Progenitor cell of endocrine pancreas (in vitro differentiated cells): ENCODE measurements around the gene RBM18. TPM values are rescaled to one million over a fixed set of nuclear protein-coding genes. Genes with fewer than 3 reads are reported as not detected.

Experiments used
- DNase-seq: peaks from one replicate; pipeline ENCODE4 v3.0.0; 2021; ENCODE audit warnings: low spot score; ENCODE audit not compliant: unreplicated experiment
- H3K27ac Mint-ChIP-seq: 2 replicates; pipeline ENCODE4 v1.8.0; 2021; ENCODE audit warnings: mild to moderate bottlenecking, moderate library complexity, mixed read lengths
- H3K27me3 Mint-ChIP-seq: 2 replicates; pipeline ENCODE4 v1.8.0; 2021; ENCODE audit warnings: mixed read lengths
- H3K36me3 Mint-ChIP-seq: 2 replicates; pipeline ENCODE4 v1.8.0; 2022; ENCODE audit warnings: mixed read lengths; ENCODE audit not compliant: insufficient read depth
- H3K4me1 Mint-ChIP-seq: 2 replicates; pipeline ENCODE4 v1.8.0; 2021; ENCODE audit warnings: low read depth, mixed read lengths
- H3K4me3 Mint-ChIP-seq: 2 replicates; pipeline ENCODE4 v1.8.0; 2021; ENCODE audit warnings: low read depth, mild to moderate bottlenecking, moderate library complexity, mixed read lengths
- H3K9me3 Mint-ChIP-seq: 2 replicates; pipeline ENCODE4 v1.8.0; 2021; ENCODE audit warnings: low read depth, mixed read lengths
- total RNA-seq: library from RNA; stranded (reverse); gene quantifications from 2 replicates; pipeline ENCODE4 v1.2.1, GENCODE V29; 2021
- TF ChIP-seq, protein P1 (sequence below): fragments of 200-600 bp; sonication (generic); IDR thresholded peaks from one replicate; pipeline ENCODE4 v1.5.0; 2021; ENCODE audit warnings: antibody characterized with exemption, mild to moderate bottlenecking; ENCODE audit not compliant: unreplicated experiment

The RBM18 gene
- total RNA-seq, 1 donor from 2014 or later: 23.6 TPM

DNA sequence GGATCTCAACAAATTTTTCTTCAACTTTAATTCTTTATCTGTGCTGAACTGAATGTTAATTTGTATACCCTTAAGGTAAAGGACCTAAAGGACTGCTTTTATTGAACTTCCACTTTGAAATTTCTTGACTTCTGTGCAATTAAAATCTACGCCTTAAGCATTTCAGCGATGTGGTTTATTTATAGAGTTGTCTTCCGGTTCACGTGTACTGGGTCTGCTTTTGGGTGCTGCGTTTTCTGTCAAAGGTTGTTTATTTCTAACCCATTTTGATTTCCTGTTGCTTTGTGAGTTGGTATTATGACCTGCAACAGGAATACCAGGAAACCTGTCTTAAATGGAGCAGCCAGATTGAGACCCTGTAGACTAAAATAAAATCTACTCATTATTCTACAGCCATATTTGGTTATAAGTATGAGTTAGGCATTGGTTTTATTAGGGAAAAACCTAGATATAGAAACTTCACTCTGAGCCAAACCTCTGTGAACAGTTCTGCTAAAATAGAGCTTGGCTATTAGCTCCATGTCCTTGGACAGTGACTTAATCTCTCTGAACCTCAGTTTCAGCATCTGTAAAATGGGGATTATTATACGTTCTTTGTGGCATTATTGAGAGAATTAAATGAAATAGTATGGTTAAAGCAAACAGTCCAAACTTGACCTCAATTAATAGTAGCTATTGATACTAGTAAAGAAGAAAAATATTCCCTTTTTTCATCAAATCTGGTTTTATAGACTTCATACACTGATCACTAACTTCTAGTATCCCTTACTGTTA, 3.6 kb upstream of the RBM18 start:
- H3K9me3 Mint-ChIP-seq: no peaks in the 10 kb centered on the region
- TF ChIP-seq, protein P1, sequence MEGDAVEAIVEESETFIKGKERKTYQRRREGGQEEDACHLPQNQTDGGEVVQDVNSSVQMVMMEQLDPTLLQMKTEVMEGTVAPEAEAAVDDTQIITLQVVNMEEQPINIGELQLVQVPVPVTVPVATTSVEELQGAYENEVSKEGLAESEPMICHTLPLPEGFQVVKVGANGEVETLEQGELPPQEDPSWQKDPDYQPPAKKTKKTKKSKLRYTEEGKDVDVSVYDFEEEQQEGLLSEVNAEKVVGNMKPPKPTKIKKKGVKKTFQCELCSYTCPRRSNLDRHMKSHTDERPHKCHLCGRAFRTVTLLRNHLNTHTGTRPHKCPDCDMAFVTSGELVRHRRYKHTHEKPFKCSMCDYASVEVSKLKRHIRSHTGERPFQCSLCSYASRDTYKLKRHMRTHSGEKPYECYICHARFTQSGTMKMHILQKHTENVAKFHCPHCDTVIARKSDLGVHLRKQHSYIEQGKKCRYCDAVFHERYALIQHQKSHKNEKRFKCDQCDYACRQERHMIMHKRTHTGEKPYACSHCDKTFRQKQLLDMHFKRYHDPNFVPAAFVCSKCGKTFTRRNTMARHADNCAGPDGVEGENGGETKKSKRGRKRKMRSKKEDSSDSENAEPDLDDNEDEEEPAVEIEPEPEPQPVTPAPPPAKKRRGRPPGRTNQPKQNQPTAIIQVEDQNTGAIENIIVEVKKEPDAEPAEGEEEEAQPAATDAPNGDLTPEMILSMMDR: no peak
- no peaks in the 10 kb centered on the region for H3K27me3 Mint-ChIP-seq
- no peak for DNase-seq
- peaks cover 16% of the 10 kb centered on the region for H3K4me1 Mint-ChIP-seq
- no peak overlapping the region for H3K4me3 Mint-ChIP-seq
- no peak overlapping the region for H3K27ac Mint-ChIP-seq
- H3K36me3 Mint-ChIP-seq: peaks cover 8% of the 10 kb centered on the region

DNA sequence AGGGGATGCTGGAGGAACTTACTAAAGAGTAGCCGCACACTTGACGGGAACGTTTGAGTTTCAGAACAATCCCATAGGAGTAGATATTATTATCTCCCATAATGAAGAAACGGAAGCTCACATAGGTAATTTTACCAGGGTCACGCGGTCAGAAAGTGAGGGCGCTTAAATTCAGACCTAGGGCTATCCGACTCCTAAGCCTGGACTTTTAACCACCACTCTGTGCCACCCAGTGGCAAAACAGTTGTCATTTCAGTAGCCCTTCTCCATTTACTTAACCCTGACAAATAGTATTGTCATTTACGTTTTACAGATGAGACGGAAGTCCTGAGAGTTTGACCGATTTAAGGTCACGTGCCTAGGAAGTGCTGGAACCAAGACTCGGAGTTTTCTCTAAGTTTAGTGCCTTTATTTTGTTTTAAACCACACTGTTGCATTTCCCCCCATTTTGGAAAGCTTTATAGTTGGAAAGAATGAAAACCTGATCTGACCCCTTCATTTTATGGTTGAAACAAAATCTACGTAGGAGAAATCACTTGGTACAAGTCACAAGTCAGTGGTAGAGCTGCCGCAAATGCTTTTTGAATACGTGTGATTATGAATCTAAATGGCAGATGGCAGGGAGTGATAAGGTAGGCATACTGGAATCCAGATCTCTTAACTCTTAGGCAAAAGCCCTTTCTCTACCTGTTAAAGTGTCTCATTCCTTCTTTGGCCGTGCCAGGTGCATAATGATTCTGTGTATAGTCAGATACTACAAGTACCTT, 692 bp upstream of the RBM18 start:
- H3K27me3 Mint-ChIP-seq: no peaks in the 10 kb centered on the region

DNA sequence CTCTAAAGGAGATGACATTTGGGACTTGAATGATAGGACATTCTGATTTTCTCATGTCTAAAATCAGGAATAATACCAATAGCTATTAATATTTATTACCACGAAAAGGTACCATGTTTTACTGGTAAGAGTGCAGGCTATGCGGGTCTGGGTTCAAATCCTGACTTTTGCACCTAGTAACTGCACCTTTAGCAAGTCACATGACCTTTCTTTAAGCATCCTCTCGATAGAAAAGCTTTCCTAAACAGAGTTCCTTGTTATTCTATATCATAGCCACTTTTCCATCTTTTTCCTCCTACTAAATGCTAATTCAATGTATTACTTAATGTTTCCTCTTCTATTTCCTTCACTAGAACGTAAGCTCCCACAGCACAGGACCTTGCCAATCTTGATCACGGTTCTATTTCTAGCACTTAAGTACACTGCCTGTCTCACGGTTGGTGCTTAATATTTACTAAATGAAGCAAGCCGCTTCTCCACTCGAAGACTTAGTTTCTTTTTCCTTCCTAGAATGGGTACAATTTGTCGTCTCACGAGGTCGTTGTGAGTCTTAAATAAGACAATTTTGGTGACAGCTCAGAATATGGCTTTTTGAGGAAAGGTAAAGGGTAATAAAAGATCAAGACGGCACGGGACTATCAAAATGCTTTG, 816 bp downstream of the RBM18 start:
- Mint-ChIP-seq H3K4me1 (peaks cover 21% of the 10 kb centered on the region), H3K36me3 (peaks cover 5% of the 10 kb centered on the region), H3K4me3 (peak overlapping the region; percentile 95), H3K9me3 (no peaks in the 10 kb centered on the region), H3K27me3 (no peaks in the 10 kb centered on the region), H3K27ac (peak overlapping the region; percentile 99)
- no peak for DNase-seq
- TF ChIP-seq, protein P1: no peak

More for the DNA sequence above, 692 bp upstream of the RBM18 start:
- Mint-ChIP-seq H3K4me3 (peak overlapping the region; percentile 95), H3K36me3 (peaks cover 5% of the 10 kb centered on the region), H3K4me1 (peaks cover 21% of the 10 kb centered on the region), H3K9me3 (no peaks in the 10 kb centered on the region), H3K27ac (peak overlapping the region; percentile 99)
- TF ChIP-seq, protein P1: no peak
- no peak for DNase-seq

DNA sequence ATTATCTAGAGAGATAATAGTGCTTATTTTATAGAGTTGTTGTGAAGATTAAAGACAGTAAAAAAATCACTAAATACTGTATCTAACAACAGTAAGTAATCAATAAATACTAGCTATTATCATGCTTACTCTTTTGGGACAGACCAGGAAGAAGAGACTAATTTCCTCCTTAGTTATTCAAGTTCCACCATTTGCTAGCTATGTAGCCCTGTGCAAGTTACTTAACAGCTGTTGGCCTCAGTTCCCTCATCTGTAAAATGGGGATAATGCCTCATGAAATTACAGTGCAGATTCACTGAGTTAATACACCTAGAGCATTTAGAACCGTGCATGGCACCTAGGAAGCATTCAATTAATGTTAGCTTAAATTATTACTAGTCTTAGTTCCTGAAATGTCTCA, 2.6 kb downstream of the RBM18 start:
- no peaks in the 10 kb centered on the region for H3K9me3 Mint-ChIP-seq
- no peak overlapping the region for H3K27ac Mint-ChIP-seq
- TF ChIP-seq, protein P1: no peak
- no peak overlapping the region for H3K4me3 Mint-ChIP-seq
- no peaks in the 10 kb centered on the region for H3K27me3 Mint-ChIP-seq
- H3K36me3 Mint-ChIP-seq: peaks cover 5% of the 10 kb centered on the region
- peaks cover 21% of the 10 kb centered on the region for H3K4me1 Mint-ChIP-seq
- DNase-seq: no peak

DNA sequence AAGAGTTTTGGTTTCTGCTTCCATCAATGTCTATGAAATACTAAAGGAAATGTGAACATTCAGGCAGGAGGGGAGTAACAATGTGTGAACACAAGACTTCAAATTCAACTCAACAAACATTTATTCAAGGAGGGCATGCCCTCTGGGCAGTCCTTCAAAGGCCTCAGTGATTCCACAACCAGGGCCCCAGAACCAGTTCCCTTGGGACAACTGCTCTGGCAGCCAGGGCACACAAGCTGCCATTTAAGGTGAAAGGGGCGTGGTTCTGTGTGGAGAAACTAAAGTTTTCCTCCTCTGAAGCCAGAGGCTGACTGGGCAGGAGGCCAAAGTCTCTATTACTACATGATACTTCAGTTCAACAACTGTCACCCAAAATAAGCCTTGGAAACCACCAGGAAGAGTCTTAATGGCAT, 3.2 kb downstream of the RBM18 start:
- Mint-ChIP-seq H3K27me3 (no peaks in the 10 kb centered on the region), H3K9me3 (no peaks in the 10 kb centered on the region), H3K36me3 (peaks cover 5% of the 10 kb centered on the region), H3K27ac (no peak overlapping the region), H3K4me3 (peak overlapping the region; percentile 0), H3K4me1 (peaks cover 21% of the 10 kb centered on the region)
- DNase-seq: no peak
- TF ChIP-seq, protein P1: no peak
